Aorta (tissue), 5 donors: ENCODE data around the gene GSTO1. TPM values are rescaled to one million over a fixed set of nuclear protein-coding genes. Genes with fewer than 3 reads are reported as not detected.

ENCODE experiments used
- ATAC-seq: fragments of 200-7000 bp; cut with Tn5 transposase; one replicate; pipeline ENCODE4 v1.9.1; 2022; ENCODE audit warnings: moderate library complexity; ENCODE audit not compliant: low FRiP score
- DNase-seq, 2 donors: peaks; one replicate each; pipeline ENCODE4 v3.0.0-alpha.2; 2020
- H3K27ac ChIP-seq, 2 donors: one replicate each; pipeline ENCODE4 v1.5.1; 2013; ENCODE audit warnings: low read length in 2 of 2, mild to moderate bottlenecking in 2 of 2, moderate library complexity in 2 of 2, control low read depth in 1 of 2, inconsistent platforms in 1 of 2, low read depth in 1 of 2
- H3K27me3 ChIP-seq, 2 donors: one replicate each; pipeline ENCODE4 v1.6.1; 2013; ENCODE audit warnings: control low read depth in 1 of 2, low read length in 1 of 2, mild to moderate bottlenecking in 1 of 2, moderate library complexity in 1 of 2; ENCODE audit not compliant: insufficient read depth in 2 of 2, control insufficient read depth in 1 of 2
- H3K36me3 ChIP-seq, 2 donors: one replicate each; pipeline ENCODE4 v1.6.1; 2013; ENCODE audit warnings: control low read depth in 1 of 2, low read length in 1 of 2, mild to moderate bottlenecking in 1 of 2; ENCODE audit not compliant: insufficient read depth in 2 of 2, control insufficient read depth in 1 of 2
- H3K4me1 ChIP-seq, 2 donors: one replicate each; pipeline ENCODE4 v1.6.1; 2013; ENCODE audit warnings: low read length in 2 of 2, control low read depth in 1 of 2, mild to moderate bottlenecking in 1 of 2, moderate library complexity in 1 of 2; ENCODE audit not compliant: insufficient read depth in 2 of 2, control insufficient read depth in 1 of 2
- H3K4me3 ChIP-seq, 2 donors: one replicate each; pipeline ENCODE4 v1.5.1; 2013; ENCODE audit warnings: low read length in 2 of 2, control low read depth in 1 of 2, mild to moderate bottlenecking in 1 of 2
- H3K9me3 ChIP-seq: one replicate; pipeline ENCODE4 v1.6.1; 2013; ENCODE audit warnings: mild to moderate bottlenecking, low read length; ENCODE audit not compliant: control insufficient read depth
- WGBS, 2 donors: extraction: QIAGEN DNeasy Blood & Tissue Kit; methylation state at CpG; one replicate each; pipeline ENCODE4 v1.1.7; 2013; 5-methylcytosine and 5-hydroxymethylcytosine counted together
- intact Hi-C, 2 donors: fragments of 100-400 bp; cut with DNase I; formaldehyde crosslinking; loops; one replicate each; pipeline versions ENCODE4 v1.14.2 to v1.15.0; 2022
- polyA plus RNA-seq, 2 donors: library from polyadenylated mRNA; stranded (reverse); fragments of 200-250 nt; gene quantifications; one replicate each; pipeline ENCODE4 v1.2.3, GENCODE V29; 2013
- total RNA-seq, 2 donors: library from RNA; stranded (reverse); fragmentation: NEBNext Ultra II Directional; extraction: Animal tissue kit (Norgen Biotek cat#: 25700); gene quantifications; one replicate each; pipeline ENCODE4 v1.2.1, GENCODE V29; 2021
- donor health status: healthy with polysubstance abuse.
- donor health status: Bipolar disorder and iron deficiency.
- donor health status: DM: no; HTN: no; CAD: no.
- donor health status: DM: no; HTN: no; CAD: no.
- donor health status: DM: yes; HTN: yes; CAD: no.

GSTO1 gene
- total and polyA plus RNA-seq, 4 donors = 84.1 to 235 (median 111) TPM

DNA sequence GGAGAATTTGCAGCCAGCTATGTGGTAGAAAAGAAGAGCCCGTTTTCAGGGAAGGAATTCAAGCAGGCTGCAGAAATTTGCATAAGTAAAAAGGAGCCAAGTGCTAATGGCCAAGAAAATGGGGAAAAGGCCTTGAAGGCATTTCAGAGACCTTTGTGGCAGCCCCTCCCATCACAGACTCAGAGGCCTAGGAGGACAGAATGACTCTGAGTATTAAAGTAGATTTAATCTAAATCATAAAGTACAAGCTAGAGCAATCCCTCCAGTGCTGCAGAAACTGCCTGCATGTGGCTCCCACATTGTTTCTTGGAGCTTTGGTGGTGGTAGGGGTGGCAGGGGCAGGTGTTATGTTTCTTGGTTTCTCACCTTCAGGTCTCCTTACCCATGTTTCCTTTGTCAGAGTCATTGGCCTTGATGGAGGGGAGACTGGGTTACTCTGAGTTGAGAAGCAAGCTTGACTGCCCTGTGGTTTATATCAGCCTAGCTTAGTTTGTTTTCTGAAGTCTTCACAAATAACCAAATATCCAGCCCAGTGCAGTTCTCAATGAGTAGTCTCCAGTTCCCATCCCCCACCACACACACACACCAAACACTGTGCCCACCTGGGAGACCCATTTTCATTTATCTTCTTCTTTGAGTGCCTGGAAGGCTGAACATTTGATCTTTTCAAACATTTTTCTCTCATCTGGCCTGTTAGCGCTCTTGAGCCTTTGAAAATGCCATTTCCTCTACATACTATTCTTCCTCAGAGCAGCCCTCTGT, 49.1 kb downstream of the GSTO1 start:
- intact Hi-C loops = loop anchor here in 1 of 2 donors (10.0 kb wide), 1 partner anchor 141 kb away; no protein-coding TSS in a partner anchor
- Histone ChIP-seq H3K36me3 (no peaks in the 10 kb centered on the region), H3K9me3 (no peaks in the 10 kb centered on the region), H3K4me1 (peaks cover 0 to 4% of the 10 kb centered on the region in 2 donors), H3K4me3 (no peak overlapping the region), H3K27me3 (no peaks in the 10 kb centered on the region), H3K27ac (no peak overlapping the region)
- DNase-seq (no peak), ATAC-seq (no peak)
- WGBS, 2 donors = 49 to 50% methylated on average over 2 of the region's 2 CpGs

DNA sequence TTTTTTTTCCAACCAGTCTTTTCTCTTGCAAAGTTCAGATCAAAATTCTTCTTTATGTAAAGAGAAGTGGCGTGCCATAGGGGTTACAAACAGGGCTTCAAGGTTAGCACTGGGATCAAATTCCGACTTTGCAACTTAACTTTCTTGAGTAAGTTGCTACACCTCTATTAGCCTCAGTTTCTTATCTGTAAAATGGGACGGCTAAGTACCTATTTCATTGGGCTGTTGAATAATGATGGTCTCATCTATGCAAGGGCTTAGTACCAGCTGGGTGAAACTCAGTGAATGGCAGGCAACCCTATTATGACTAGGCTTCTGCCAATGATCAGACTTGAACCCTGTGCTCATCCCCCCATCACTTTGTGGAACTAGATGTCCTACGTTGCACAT, 49.7 kb downstream of the GSTO1 start:
- ATAC-seq (no peak), DNase-seq (no peak)
- H3K4me1 ChIP-seq = peaks cover 0 to 4% of the 10 kb centered on the region in 2 donors
- WGBS, 2 donors = 91 to 95% methylated on average over 4 of the region's 4 CpGs
- H3K27me3 ChIP-seq = no peaks in the 10 kb centered on the region
- H3K27ac ChIP-seq = no peak overlapping the region
- H3K36me3 ChIP-seq = no peaks in the 10 kb centered on the region
- no peak overlapping the region for H3K4me3 ChIP-seq
- no peaks in the 10 kb centered on the region for H3K9me3 ChIP-seq
- intact Hi-C loops = loop anchor here in 1 of 2 donors (10.0 kb wide), 1 partner anchor 140 kb away; no protein-coding TSS in a partner anchor

DNA sequence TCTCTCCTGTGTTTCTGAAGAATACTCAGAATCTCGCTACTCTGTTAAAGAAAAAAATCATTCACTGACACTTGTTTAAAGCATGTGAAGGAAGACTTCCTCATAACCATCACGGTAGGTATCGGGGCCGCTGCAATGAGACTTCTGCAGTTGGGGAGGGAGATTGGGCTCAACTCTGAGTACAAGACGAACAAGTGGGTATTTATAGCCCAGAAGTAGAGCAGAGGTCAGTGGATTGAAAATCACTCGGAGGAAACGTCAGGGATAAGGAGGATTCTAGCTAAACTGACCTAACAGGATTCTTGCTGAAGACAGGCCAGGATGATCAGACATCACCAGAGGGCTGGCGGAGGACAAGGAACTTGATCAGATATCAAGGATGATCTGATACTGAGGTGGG, 50.2 kb downstream of the GSTO1 start:
- Histone ChIP-seq H3K9me3 (no peaks in the 10 kb centered on the region), H3K4me1 (peaks cover 0 to 4% of the 10 kb centered on the region in 2 donors), H3K27me3 (no peaks in the 10 kb centered on the region), H3K36me3 (no peaks in the 10 kb centered on the region), H3K27ac (no peak overlapping the region), H3K4me3 (no peak overlapping the region)
- intact Hi-C loops = loop anchor here (1.0 to 10.0 kb wide), 2 partner anchors 45 to 140 kb away; no protein-coding TSS in a partner anchor
- ATAC-seq (no peak), DNase-seq (no peak)
- 55 to 57% methylated on average over 8 of the region's 8 CpGs for WGBS, 2 donors

DNA sequence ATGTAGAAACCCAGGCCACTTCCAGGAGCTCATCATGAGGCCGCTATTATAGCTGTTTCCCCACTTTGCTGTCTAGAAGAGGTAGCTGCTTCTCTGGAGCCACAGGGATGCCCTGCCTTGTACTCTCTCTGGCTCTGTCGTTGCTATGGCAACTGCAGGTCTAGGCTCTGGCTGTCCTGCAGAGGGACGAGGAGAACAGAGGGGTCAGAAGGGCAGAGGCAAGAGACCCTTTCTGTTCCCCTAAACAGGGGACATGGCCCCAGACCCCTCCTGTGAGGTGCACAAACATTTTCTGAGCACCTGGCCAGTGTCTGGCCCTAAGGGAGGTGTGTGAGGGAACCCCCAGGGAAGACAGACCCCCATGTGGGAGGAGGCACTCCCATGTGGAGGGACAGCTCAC, 52.2 kb downstream of the GSTO1 start:
- ATAC-seq = no peak
- Histone ChIP-seq H3K27me3 (no peaks in the 10 kb centered on the region), H3K27ac (no peak overlapping the region), H3K9me3 (no peaks in the 10 kb centered on the region), H3K36me3 (no peaks in the 10 kb centered on the region), H3K4me3 (no peak overlapping the region), H3K4me1 (peaks cover 0 to 2% of the 10 kb centered on the region in 2 donors)
- DNase-seq = no peak
- WGBS, 2 donors = 79 to 88% methylated on average over 3 of the region's 3 CpGs
- intact Hi-C loops = loop anchor here in 1 of 2 donors (10.0 kb wide), 1 partner anchor 138 kb away; no protein-coding TSS in a partner anchor

DNA sequence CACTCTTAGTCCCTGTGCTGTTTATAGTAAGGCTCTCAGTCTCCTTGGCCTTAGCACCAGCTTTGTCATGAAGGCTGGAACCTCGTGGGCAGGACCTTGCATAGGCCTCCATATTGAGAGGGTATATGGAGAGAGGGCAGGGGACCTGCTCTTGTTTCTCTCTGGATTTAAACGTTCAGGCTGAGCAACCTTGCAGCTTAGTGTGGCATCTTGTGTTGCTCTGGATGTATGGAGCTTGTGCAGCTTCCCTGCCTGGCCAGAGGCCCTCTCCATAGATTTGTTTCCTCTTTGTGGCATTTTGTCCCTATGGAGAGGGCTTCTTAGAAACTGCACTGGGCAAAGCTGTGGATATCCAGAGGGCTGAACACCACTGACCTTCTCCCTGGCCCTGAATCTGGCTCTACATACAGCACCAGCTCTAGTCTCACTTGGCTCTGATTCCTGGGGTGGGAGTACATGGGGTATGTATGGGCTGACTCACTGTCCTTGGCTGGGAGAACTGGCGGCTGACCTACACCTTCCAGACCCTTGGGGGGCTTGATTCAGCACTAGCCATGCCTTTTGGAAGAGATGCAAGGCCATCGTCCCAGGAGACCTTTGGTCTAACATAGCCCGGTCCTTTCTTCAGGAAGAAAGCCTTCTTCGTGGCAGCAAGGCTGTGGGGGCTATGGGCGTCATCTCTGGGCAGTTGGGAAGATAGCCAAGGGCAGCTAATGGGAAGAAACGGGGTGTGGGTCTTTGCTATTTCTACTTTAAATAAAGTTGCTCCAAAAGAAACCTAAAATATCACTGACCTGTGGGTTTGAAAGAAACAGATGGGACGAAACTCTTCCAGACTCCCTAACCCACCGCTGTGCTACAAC, 53.1 kb downstream of the GSTO1 start:
- intact Hi-C loops = loop anchor here in 1 of 2 donors (2.0 to 10.0 kb wide), 2 partner anchors 31 to 137 kb away; partner anchors contain the start of gene ITPRIP
- Histone ChIP-seq H3K27ac (no peak overlapping the region), H3K36me3 (no peaks in the 10 kb centered on the region), H3K9me3 (no peaks in the 10 kb centered on the region), H3K4me3 (no peak overlapping the region), H3K4me1 (peaks cover 0 to 2% of the 10 kb centered on the region in 2 donors), H3K27me3 (no peaks in the 10 kb centered on the region)
- ATAC-seq (no peak), DNase-seq (no peak)
- WGBS, 2 donors = 47 to 56% methylated on average over 10 of the region's 10 CpGs

DNA sequence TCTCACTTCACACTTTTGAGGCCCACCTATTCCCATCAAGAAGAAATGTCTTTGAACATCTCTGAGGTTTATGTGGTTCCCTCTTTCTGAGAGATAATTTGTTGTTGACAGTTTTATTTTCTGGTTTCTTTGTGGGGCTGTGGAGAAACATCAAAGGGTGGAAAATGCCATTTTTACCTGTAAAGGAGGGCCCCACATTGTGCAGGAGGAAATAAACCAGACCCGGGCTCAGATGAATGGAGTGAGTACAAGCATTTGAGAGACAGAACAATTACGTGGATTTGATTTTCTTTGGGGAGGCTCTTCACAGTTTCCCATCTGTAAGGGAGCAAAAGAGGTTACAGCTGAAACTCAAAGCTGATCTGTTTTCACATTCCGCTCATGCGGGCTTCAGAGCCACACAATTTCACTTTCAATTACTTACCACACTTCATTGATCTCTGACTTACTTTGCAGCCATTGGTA, 53.8 kb downstream of the GSTO1 start:
- Histone ChIP-seq H3K36me3 (peaks cover 0 to under 1% of the 10 kb centered on the region in 2 donors), H3K4me1 (peaks cover 0 to 2% of the 10 kb centered on the region in 2 donors), H3K27ac (no peak overlapping the region), H3K27me3 (no peaks in the 10 kb centered on the region), H3K4me3 (no peak overlapping the region), H3K9me3 (no peaks in the 10 kb centered on the region)
- ATAC-seq = no peak
- DNase-seq = no peak
- intact Hi-C loops = loop anchor here in 1 of 2 donors (2.0 to 10.0 kb wide), 2 partner anchors 30 to 136 kb away; partner anchors contain the start of gene ITPRIP
- WGBS, 2 donors = 80 to 87% methylated on average over 4 of the region's 4 CpGs

DNA sequence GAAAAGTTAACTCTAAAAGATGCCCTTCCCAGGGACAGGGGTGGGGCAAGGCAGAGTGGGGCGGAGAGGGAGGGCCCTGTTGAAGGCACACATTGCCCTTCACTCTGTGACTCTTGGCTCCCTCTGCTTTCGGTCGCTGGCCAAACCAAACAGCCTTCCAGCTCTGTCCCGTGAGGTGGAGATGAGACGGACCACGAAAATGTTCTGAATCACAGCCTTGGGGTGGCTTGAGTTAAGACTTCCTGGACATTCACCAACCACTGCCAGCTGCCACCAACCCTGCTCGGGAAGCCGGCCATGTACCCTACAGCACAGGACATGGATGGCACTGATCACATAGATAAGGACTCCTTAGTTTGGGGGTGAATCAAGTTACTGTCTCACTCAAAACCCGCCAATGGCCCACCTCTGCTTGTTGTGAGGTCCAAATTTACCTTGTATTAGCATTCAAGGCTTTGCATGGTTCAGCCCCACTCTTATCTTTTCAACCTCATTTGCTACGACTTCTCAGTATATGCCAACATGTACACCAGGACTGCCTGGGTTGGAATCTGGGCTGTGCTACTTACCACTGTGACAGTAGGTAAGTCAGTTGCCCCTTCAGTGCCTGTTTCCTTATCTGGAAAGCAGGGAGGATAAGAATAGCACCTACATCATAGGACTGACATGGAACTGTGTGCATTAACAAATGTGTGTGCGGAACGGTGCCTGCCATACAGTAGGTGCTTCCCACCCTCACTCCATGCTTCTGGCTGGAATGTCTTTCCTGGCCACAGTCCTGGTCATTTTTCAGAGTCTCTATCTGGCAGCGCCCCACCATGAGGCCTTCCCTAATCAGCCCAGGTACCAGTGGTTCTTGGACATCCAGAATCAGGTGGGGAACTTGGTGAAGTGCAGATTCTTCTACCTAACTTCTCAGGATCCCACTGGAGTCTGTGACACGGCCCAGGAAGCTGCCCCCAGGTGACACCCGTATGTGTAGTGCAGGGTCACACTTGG, 55.6 kb downstream of the GSTO1 start:
- peak; percentile 87 to 96 for DNase-seq
- Histone ChIP-seq H3K4me3 (no peak overlapping the region), H3K27me3 (no peaks in the 10 kb centered on the region), H3K36me3 (peaks cover 0 to 10% of the 10 kb centered on the region in 2 donors), H3K4me1 (peaks cover 0 to 2% of the 10 kb centered on the region in 2 donors), H3K9me3 (no peaks in the 10 kb centered on the region), H3K27ac (peak overlapping the region; percentile 78 to 85)
- WGBS, 2 donors = 20 to 25% methylated on average over 15 of the region's 15 CpGs
- peak; percentile 85 for ATAC-seq
- intact Hi-C loops = loop anchor here in 1 of 2 donors (2.0 to 10.0 kb wide), 2 partner anchors 29 to 135 kb away; partner anchors contain the start of gene ITPRIP
